Adipocyte (in vitro differentiated cells): Measurements from ENCODE around the gene CDCA7.

Experiments
- DNase-seq: peaks from one replicate; pipeline ENCODE4 v3.0.0-alpha.2; 2015; ENCODE audit warnings: low read depth
- H3K27me3 ChIP-seq: replicated peaks from 2 replicates; pipeline ENCODE4 v1.7.0; 2013; ENCODE audit warnings: mild to moderate bottlenecking, low read length, moderate library complexity; ENCODE audit not compliant: control insufficient read depth, insufficient read depth
- H3K36me3 ChIP-seq: 2 replicates; pipeline ENCODE4 v1.7.0; 2013; ENCODE audit warnings: low read length, mild to moderate bottlenecking, moderate library complexity; ENCODE audit not compliant: control insufficient read depth, insufficient read depth, severe bottlenecking
- H3K4me1 ChIP-seq: 2 replicates; pipeline ENCODE4 v1.7.0; 2013; ENCODE audit warnings: mild to moderate bottlenecking, low read length, moderate library complexity; ENCODE audit not compliant: control insufficient read depth, insufficient read depth
- H3K4me3 ChIP-seq: 2 replicates; pipeline ENCODE4 v1.7.0; 2013; ENCODE audit warnings: mild to moderate bottlenecking, low read length, moderate library complexity
- H3K9ac ChIP-seq: 2 replicates; pipeline ENCODE4 v1.7.0; 2013; ENCODE audit warnings: mild to moderate bottlenecking, low read length, moderate library complexity
- H3K9me3 ChIP-seq: 2 replicates; pipeline ENCODE4 v1.7.0; 2013; ENCODE audit warnings: mild to moderate bottlenecking, low read length, moderate library complexity; ENCODE audit not compliant: control insufficient read depth

CDCA7 gene

GRCh38 chr2:173347305-173348168 lies 7.1 kb upstream of the CDCA7 start:
- no peaks in the 10 kb centered on the region for H3K4me1 ChIP-seq
- H3K9me3 ChIP-seq, result peaks cover 27% of the 10 kb centered on the region
- DNase-seq, result no peak
- H3K4me3 ChIP-seq, result no peak overlapping the region
- H3K27me3 ChIP-seq, result peaks cover 16% of the 10 kb centered on the region
- no peak overlapping the region for H3K9ac ChIP-seq
- no peaks in the 10 kb centered on the region for H3K36me3 ChIP-seq

DNA sequence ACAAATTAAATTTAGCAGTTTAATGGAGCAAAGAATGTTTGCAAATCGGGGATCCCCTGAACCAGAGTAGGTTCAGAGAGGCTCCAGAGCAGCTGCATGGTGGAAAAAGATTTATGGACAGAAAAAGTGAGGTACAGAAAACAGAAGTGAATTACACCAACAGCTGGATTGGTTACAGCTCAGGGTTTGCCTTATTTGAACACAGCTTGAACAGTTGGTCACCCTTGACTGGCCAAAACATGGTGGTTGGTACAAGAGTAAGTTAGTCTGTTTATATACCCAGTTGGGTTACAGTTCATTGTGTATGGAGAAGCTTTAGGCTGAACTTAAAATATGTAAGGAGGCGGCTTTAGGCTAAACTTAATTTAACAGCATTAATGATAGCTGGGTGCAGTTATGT lies 5.4 kb upstream of the CDCA7 start:
- H3K4me3 ChIP-seq, result no peak overlapping the region
- H3K27me3 ChIP-seq, result peaks cover 33% of the 10 kb centered on the region
- no peak overlapping the region for H3K9ac ChIP-seq
- peaks cover 6% of the 10 kb centered on the region for H3K4me1 ChIP-seq
- no peaks in the 10 kb centered on the region for H3K36me3 ChIP-seq
- peaks cover 27% of the 10 kb centered on the region for H3K9me3 ChIP-seq
- no peak for DNase-seq

- DNase-seq, result no peak
- Histone ChIP-seq H3K27me3 (peaks cover 36% of the 10 kb centered on the region), H3K4me3 (no peak overlapping the region), H3K9me3 (peaks cover 26% of the 10 kb centered on the region), H3K36me3 (no peaks in the 10 kb centered on the region), H3K9ac (no peak overlapping the region), H3K4me1 (peaks cover 13% of the 10 kb centered on the region)
These were observed 4.3 kb upstream of the CDCA7 start for GRCh38 chr2:173350383-173350782.

DNA sequence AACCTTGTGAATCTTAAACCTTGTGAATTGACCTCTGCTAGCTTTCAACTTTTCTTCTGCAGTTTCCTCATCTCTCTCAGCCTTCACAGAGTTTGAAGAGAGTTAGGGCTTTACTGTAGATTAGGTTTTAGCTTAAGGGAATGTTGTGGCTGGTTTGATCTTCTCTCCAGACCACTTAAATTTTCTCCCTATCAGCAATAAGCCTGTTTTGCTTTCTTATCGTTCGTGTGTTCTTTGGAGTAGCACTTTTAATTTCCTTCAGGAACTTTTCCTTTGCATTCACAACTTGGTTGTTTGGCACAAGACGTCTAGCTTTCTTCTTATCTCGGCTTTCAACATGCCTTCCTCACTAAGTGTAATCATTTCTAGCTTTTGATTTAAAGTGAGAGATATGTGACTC lies 2.8 kb upstream of the CDCA7 start:
- Histone ChIP-seq H3K4me3 (no peak overlapping the region), H3K9ac (no peak overlapping the region), H3K9me3 (peaks cover 13% of the 10 kb centered on the region), H3K36me3 (no peaks in the 10 kb centered on the region), H3K27me3 (peaks cover 48% of the 10 kb centered on the region), H3K4me1 (peaks cover 13% of the 10 kb centered on the region)
- DNase-seq, result no peak

- Histone ChIP-seq H3K4me1 (peaks cover 13% of the 10 kb centered on the region), H3K27me3 (peaks cover 48% of the 10 kb centered on the region), H3K36me3 (no peaks in the 10 kb centered on the region), H3K9ac (no peak overlapping the region), H3K4me3 (no peak overlapping the region), H3K9me3 (peaks cover 3% of the 10 kb centered on the region)
- DNase-seq, result no peak
These were observed 1.1 kb upstream of the CDCA7 start for GRCh38 chr2:173353556-173353955.

DNA sequence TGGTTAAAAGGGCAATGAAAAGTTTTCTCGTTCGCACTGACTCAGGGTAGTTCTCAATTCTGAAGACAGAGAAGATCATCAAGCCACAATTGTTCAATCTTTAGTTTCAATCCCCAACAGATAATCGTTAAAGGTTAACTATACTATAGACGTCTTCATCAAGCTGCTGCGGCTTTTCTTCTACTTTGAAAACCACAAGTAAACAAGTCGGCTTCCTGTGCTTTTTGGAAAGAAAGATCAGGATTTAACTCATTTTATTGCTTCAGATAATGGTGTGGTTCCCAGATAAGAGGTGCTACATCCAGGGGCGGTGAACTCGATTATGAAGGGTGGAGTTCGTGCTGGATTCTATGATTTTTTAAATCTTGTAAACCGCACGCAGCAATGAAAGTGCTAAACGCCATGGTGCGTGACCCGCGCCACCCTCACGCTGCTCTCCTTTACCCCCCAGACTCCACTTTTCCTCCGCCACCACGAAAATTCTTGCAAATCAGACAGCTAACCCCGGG lies 545 bp upstream of the CDCA7 start:
- DNase-seq, result peak; percentile 17
- H3K27me3 ChIP-seq, result peaks cover 48% of the 10 kb centered on the region

DNA sequence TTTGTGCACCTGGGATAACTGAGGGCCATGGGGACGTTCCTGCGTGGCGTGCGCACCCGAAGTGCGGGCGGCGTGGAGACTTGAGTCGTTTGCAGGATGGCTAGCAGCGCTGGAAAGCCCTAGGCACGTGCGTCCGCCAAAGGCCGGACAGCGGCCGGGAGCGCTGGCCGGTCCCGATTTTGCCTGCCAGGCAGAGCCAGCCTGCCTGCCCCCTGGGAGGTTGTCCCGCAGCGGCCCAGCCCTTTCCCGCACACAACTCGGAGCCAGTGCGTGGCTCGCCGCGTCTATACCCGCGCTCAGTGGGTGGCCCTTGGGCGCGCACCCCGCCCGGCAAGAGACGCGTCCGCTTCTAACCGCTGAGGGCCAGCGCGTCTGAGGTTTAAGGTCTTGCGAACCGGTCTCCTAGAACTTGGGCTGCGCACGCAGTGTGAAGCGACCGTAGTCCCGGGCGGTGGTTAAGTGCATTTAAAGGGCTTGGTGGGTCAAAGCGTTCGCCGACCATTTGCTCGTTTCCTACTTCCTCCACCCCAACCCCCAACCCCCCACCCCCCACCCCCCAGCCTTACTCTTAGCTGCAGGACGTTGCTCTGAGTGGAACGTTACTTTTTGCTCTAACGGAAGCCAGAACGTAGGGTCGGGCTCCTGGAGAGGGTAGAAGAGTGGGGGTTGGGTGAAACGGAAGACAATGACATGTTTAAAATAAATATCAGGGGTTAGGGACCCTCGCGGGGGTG lies 627 bp downstream of the CDCA7 start:
- H3K36me3 ChIP-seq, result no peaks in the 10 kb centered on the region
- DNase-seq, result peak; percentile 75
- H3K4me1 ChIP-seq, result peaks cover 13% of the 10 kb centered on the region
- H3K9ac ChIP-seq, result peak overlapping the region; percentile 29
- peaks cover 48% of the 10 kb centered on the region for H3K27me3 ChIP-seq
- H3K9me3 ChIP-seq, result peaks cover 3% of the 10 kb centered on the region
- H3K4me3 ChIP-seq, result peak overlapping the region; percentile 79

More for the DNA sequence above, 545 bp upstream of the CDCA7 start:
- peaks cover 13% of the 10 kb centered on the region for H3K4me1 ChIP-seq
- H3K9ac ChIP-seq, result peak overlapping the region; percentile 46
- no peaks in the 10 kb centered on the region for H3K36me3 ChIP-seq
- H3K9me3 ChIP-seq, result peaks cover 3% of the 10 kb centered on the region
- peak overlapping the region; percentile 79 for H3K4me3 ChIP-seq

- H3K36me3 ChIP-seq, result no peaks in the 10 kb centered on the region
- H3K9me3 ChIP-seq, result peaks cover 3% of the 10 kb centered on the region
- H3K4me1 ChIP-seq, result peaks cover 13% of the 10 kb centered on the region
- no peak overlapping the region for H3K9ac ChIP-seq
- no peak overlapping the region for H3K4me3 ChIP-seq
- peaks cover 48% of the 10 kb centered on the region for H3K27me3 ChIP-seq
- DNase-seq, result no peak
These were observed 1.3 kb downstream of the CDCA7 start for GRCh38 chr2:173355866-173356508.

- Histone ChIP-seq H3K27me3 (peaks cover 34% of the 10 kb centered on the region), H3K4me3 (no peak overlapping the region), H3K36me3 (no peaks in the 10 kb centered on the region), H3K9me3 (no peaks in the 10 kb centered on the region), H3K9ac (no peak overlapping the region), H3K4me1 (peaks cover 13% of the 10 kb centered on the region)
- no peak for DNase-seq
These were observed 2.7 kb downstream of the CDCA7 start for GRCh38 chr2:173357346-173357745.

DNA sequence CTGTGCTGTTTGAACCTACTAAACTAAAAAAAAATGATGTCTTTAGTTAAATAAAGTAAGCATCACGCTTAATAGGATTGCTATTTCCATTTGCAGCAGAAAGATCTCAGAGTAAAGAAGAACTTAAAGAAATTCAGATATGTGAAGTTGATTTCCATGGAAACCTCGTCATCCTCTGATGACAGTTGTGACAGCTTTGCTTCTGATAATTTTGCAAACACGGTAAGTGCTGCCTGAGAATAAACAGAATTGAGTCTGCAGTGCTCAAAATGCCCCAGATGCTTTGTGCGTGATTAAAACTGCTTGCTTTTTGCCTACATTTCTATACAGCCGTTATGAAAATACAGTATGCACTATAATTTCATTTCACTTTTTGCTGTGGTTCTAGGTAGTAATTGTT lies 3.9 kb downstream of the CDCA7 start:
- Histone ChIP-seq H3K36me3 (no peaks in the 10 kb centered on the region), H3K27me3 (peaks cover 21% of the 10 kb centered on the region), H3K9me3 (no peaks in the 10 kb centered on the region), H3K9ac (no peak overlapping the region), H3K4me1 (peaks cover 13% of the 10 kb centered on the region), H3K4me3 (no peak overlapping the region)
- DNase-seq, result no peak

GRCh38 chr2:173359231-173359630 lies 4.6 kb downstream of the CDCA7 start:
- H3K4me3 ChIP-seq, result no peak overlapping the region
- H3K27me3 ChIP-seq, result peaks cover 15% of the 10 kb centered on the region
- H3K9ac ChIP-seq, result no peak overlapping the region
- no peaks in the 10 kb centered on the region for H3K9me3 ChIP-seq
- DNase-seq, result no peak
- H3K36me3 ChIP-seq, result no peaks in the 10 kb centered on the region
- peaks cover 8% of the 10 kb centered on the region for H3K4me1 ChIP-seq
